NB4 (cell line): ENCODE data around the gene KSR1.
"Not testable (repeated sequence)": the region's sequence is repeated elsewhere in the genome, so short reads cannot be mapped to it uniquely, and the experiment has no call there.

Experiments
- DNase-seq: peaks from one replicate; pipeline ENCODE4 v3.0.0; 2010; ENCODE audit warnings: low read depth
- H3K4me3 ChIP-seq: one replicate; pipeline ENCODE4 v1.5.1; 2011; ENCODE audit warnings: mild to moderate bottlenecking, low read depth, low read length, moderate library complexity
- CTCF ChIP-seq: IDR thresholded peaks from one replicate; pipeline ENCODE4 v1.5.1; 2012; ENCODE audit warnings: low read depth, low read length
- MAX ChIP-seq: IDR thresholded peaks from 2 replicates; pipeline ENCODE4 v1.6.1; 2011; ENCODE audit warnings: low read depth, low read length
- MYC ChIP-seq: IDR thresholded peaks from 2 replicates; pipeline ENCODE4 v1.6.1; 2011; ENCODE audit warnings: low read depth, low read length
- POLR2A ChIP-seq: IDR thresholded peaks from 2 replicates; pipeline ENCODE4 v1.6.1; 2011; ENCODE audit warnings: mild to moderate bottlenecking; ENCODE audit not compliant: insufficient read length; ENCODE audit errors: extremely low read depth

The KSR1 gene

GRCh38 chr17:27631411-27631760 is 175.1 kb downstream of the KSR1 start:
- TF ChIP-seq MYC (no peak), POLR2A (no peak)
- DNase-seq, result peak; percentile 20
- peak overlapping the region; percentile 9 for H3K4me3 ChIP-seq

- no peak overlapping the region for H3K4me3 ChIP-seq
- no peak for TF ChIP-seq MAX
- no peak for TF ChIP-seq MYC
- no peak for TF ChIP-seq CTCF
- DNase-seq, result no peak
Observed at GRCh38 chr17:27631897-27632725, 175.9 kb downstream of the KSR1 start.

GRCh38 chr17:27632766-27633165 is 176.5 kb downstream of the KSR1 start:
- not testable (repeated sequence) for H3K4me3 ChIP-seq, DNase-seq

- no peak overlapping the region for H3K4me3 ChIP-seq
- DNase-seq, result no peak
- TF ChIP-seq MAX (no peak), CTCF (no peak), POLR2A (no peak), MYC (no peak)
Observed at GRCh38 chr17:27633312-27634025, 177.2 kb downstream of the KSR1 start.

GRCh38 chr17:27634026-27634335 is 177.7 kb downstream of the KSR1 start:
- no peak for DNase-seq
- H3K4me3 ChIP-seq, result no peak overlapping the region
- no peak for TF ChIP-seq CTCF
- no peak for TF ChIP-seq POLR2A
- no peak for TF ChIP-seq MAX
- no peak for TF ChIP-seq MYC

- TF ChIP-seq MYC (no peak), MAX (no peak), CTCF (no peak), POLR2A (no peak)
- no peak overlapping the region for H3K4me3 ChIP-seq
- DNase-seq, result no peak
Observed at GRCh38 chr17:27634776-27635175, 178.5 kb downstream of the KSR1 start.

GRCh38 chr17:27635275-27635823 is 179.1 kb downstream of the KSR1 start:
- peak; percentile 87 for DNase-seq
- no peak overlapping the region for H3K4me3 ChIP-seq
- TF ChIP-seq MAX (no peak), CTCF (no peak), MYC (no peak), POLR2A (no peak)

- not testable (repeated sequence) for DNase-seq, H3K4me3 ChIP-seq
Observed at GRCh38 chr17:27636005-27636520, 179.8 kb downstream of the KSR1 start.

GRCh38 chr17:27637818-27638217 is 181.6 kb downstream of the KSR1 start:
- H3K4me3 ChIP-seq, DNase-seq: not testable (repeated sequence)
